ENCODE measurements around the gene MYLK.

MYLK gene

GRCh38 chr3:123627673-123628670 is 256.2 kb downstream of the MYLK start:
- no peak overlapping the region for H3K4me3 ChIP-seq (replicated peaks; ENCODE audit: insufficient read depth, low read length)
- no peak overlapping the region for H3K27ac ChIP-seq (replicated peaks)
- H3K27me3 ChIP-seq (ENCODE audit: insufficient read depth, poor library complexity, severe bottlenecking), result no peaks in the 10 kb centered on the region
- DNase-seq (ENCODE audit: low read depth in 1 of 2, low spot score in 1 of 2), result no peak
- TF ChIP-seq SPI1 (IDR thresholded peaks at IDR 0.05; ENCODE audit: borderline replicate concordance, low read depth) (no peak), POLR2AphosphoS5 (IDR thresholded peaks at IDR 0.05; ENCODE audit: low read depth) (no peak), GABPA (IDR thresholded peaks at IDR 0.05; ENCODE audit: low read depth) (no peak), REST (IDR thresholded peaks at IDR 0.05; ENCODE audit: insufficient replicate concordance, low read depth) (no peak), CTCF (IDR thresholded peaks at IDR 0.05; ENCODE audit: insufficient read depth, low read length) (no peak)

GRCh38 chr3:123626881-123627280 is 257.3 kb downstream of the MYLK start:
- Histone ChIP-seq H3K27ac (replicated peaks) (no peak overlapping the region), H3K4me3 (replicated peaks; ENCODE audit: insufficient read depth, low read length) (no peak overlapping the region), H3K27me3 (ENCODE audit: insufficient read depth, poor library complexity, severe bottlenecking) (no peaks in the 10 kb centered on the region)
- TF ChIP-seq SPI1 (IDR thresholded peaks at IDR 0.05; ENCODE audit: borderline replicate concordance, low read depth) (no peak), REST (IDR thresholded peaks at IDR 0.05; ENCODE audit: insufficient replicate concordance, low read depth) (no peak)
- no peak for DNase-seq (ENCODE audit: low read depth in 1 of 2, low spot score in 1 of 2)

- TF ChIP-seq CTCF (IDR thresholded peaks at IDR 0.05; ENCODE audit: insufficient read depth, low read length), result no peak
- TF ChIP-seq GABPA (IDR thresholded peaks at IDR 0.05; ENCODE audit: low read depth), result no peak
- TF ChIP-seq REST (IDR thresholded peaks at IDR 0.05; ENCODE audit: insufficient replicate concordance, low read depth), result no peak
- TF ChIP-seq SPI1 (IDR thresholded peaks at IDR 0.05; ENCODE audit: borderline replicate concordance, low read depth), result no peak
- TF ChIP-seq POLR2AphosphoS5 (IDR thresholded peaks at IDR 0.05; ENCODE audit: low read depth), result no peak
- Histone ChIP-seq H3K4me3 (replicated peaks; ENCODE audit: insufficient read depth, low read length) (no peak overlapping the region), H3K27ac (replicated peaks) (no peak overlapping the region), H3K27me3 (ENCODE audit: insufficient read depth, poor library complexity, severe bottlenecking) (no peaks in the 10 kb centered on the region)
- DNase-seq (ENCODE audit: low read depth in 1 of 2, low spot score in 1 of 2), result no peak
Observed at GRCh38 chr3:123624302-123624701, 259.8 kb downstream of the MYLK start.

Data from HL-60 (cell line).